A549 treated with dexamethasone at 1 μM for 4 hours (cell line): ENCODE data around the gene NUDT13. TPM values are rescaled to one million over a fixed set of nuclear protein-coding genes. Genes with fewer than 3 reads are reported as not detected.

ENCODE experiments used
- total RNA-seq: library from RNA; stranded (reverse); fragments of 200-300 nt; extraction: Qiagen RNA extraction; gene quantifications from 5 replicates; pipeline ENCODE4 v1.2.3, GENCODE V29; 2022

Gene NUDT13
- 2.4 to 3.7 TPM (median 2.7 TPM) in 5 replicates for total RNA-seq

GRCh38 chr10:73110345-73110849, at the start of gene NUDT13:
Gene NUDT13 (plus strand): TSS chr10:73110455. CDS start chr10:73114366, 3,911 bp downstream.

GRCh38 chr10:73096449-73097304, 13.6 kb upstream of the NUDT13 start, which contains the start of gene P4HA1:
Gene P4HA1 (minus strand): TSS chr10:73096866. CDS start chr10:73074883, 21,983 bp downstream.

GRCh38 chr10:73167783-73168464, 57.7 kb downstream of the NUDT13 start, which contains the start of the genes ECD and FAM149B1:
Gene ECD (minus strand): TSS chr10:73168008. CDS start chr10:73163937, 4,071 bp downstream.
Gene FAM149B1 (plus strand): TSS chr10:73168119. CDS start chr10:73168340, 221 bp downstream.

Other genes starting within 250 kb of the NUDT13 start
- gene OIT3, start 216.7 kb upstream of the NUDT13 start, total RNA-seq: 0.04 TPM in 1 of 5 replicates, not detected in the others
- gene PLA2G12B, start 155.6 kb upstream of the NUDT13 start, total RNA-seq: not detected in 5 replicates
- 19.5 to 24.6 TPM (median 23.7 TPM) in 5 replicates for gene P4HA1, start 13.6 kb upstream of the NUDT13 start, total RNA-seq
- gene ECD, start 57.6 kb downstream of the NUDT13 start, total RNA-seq: 25.2 to 30.7 TPM (median 28.7 TPM) in 5 replicates
- 7.0 to 8.6 TPM (median 7.3 TPM) in 5 replicates for gene FAM149B1, start 57.7 kb downstream of the NUDT13 start, total RNA-seq
- gene DNAJC9, start 136.8 kb downstream of the NUDT13 start, total RNA-seq: 45.4 to 50.9 TPM (median 46.3 TPM) in 5 replicates
- 131 to 163 TPM (median 160 TPM) in 5 replicates for gene MRPS16, start 142.2 kb downstream of the NUDT13 start, total RNA-seq
- gene CFAP70, start 248.4 kb downstream of the NUDT13 start, total RNA-seq: 0.08 to 0.20 TPM (median 0.14 TPM) in 5 replicates